ENCODE results near the gene NDUFS3.
"Not testable (repeated sequence)": the region's sequence is repeated elsewhere in the genome, so short reads cannot be mapped to it uniquely, and the experiment has no call there.

The NDUFS3 gene

GRCh38 chr11:47578524-47579494 is at the start of gene NDUFS3, which contains the start of gene KBTBD4:
TSS of gene NDUFS3 (plus strand) at chr11:47579074. CDS start at chr11:47579092, 18 bp downstream.
TSS of gene KBTBD4 (minus strand) at chr11:47578970. CDS start at chr11:47578951, 19 bp downstream.
- peak; percentile 85 for DNase-seq (ENCODE audit: low read depth)

- DNase-seq (ENCODE audit: low read depth): no peak
Measured at GRCh38 chr11:47529951-47530350, 48.9 kb upstream of the NDUFS3 start.

- not testable (repeated sequence) for DNase-seq (ENCODE audit: low read depth)
Measured at GRCh38 chr11:47530721-47531120, 48.2 kb upstream of the NDUFS3 start.

- DNase-seq (ENCODE audit: low read depth): peak; percentile 7
Measured at GRCh38 chr11:47531666-47532065, 47.2 kb upstream of the NDUFS3 start.

GRCh38 chr11:47532597-47533213 is 46.2 kb upstream of the NDUFS3 start:
- DNase-seq (ENCODE audit: low read depth): peak; percentile 40

GRCh38 chr11:47533690-47534151 is 45.2 kb upstream of the NDUFS3 start:
- DNase-seq (ENCODE audit: low read depth): peak; percentile 87

- DNase-seq (ENCODE audit: low read depth): no peak
Measured at GRCh38 chr11:47534704-47535251, 44.1 kb upstream of the NDUFS3 start.

- DNase-seq (ENCODE audit: low read depth): no peak
Measured at GRCh38 chr11:47536915-47537314, 42.0 kb upstream of the NDUFS3 start.

GRCh38 chr11:47538741-47539565 is 39.9 kb upstream of the NDUFS3 start:
- peak; percentile 28 for DNase-seq (ENCODE audit: low read depth)

- DNase-seq (ENCODE audit: low read depth): no peak
Measured at GRCh38 chr11:47539681-47540039, 39.2 kb upstream of the NDUFS3 start.

- no peak for DNase-seq (ENCODE audit: low read depth)
Measured at GRCh38 chr11:47541070-47541469, 37.8 kb upstream of the NDUFS3 start.

- no peak for DNase-seq (ENCODE audit: low read depth)
Measured at GRCh38 chr11:47545298-47545697, 33.6 kb upstream of the NDUFS3 start.

GRCh38 chr11:47546274-47546673 is 32.6 kb upstream of the NDUFS3 start:
- not testable (repeated sequence) for DNase-seq (ENCODE audit: low read depth)

GRCh38 chr11:47550288-47551047 is 28.4 kb upstream of the NDUFS3 start:
- no peak for DNase-seq (ENCODE audit: low read depth)

- peak; percentile 34 for DNase-seq (ENCODE audit: low read depth)
Measured at GRCh38 chr11:47551086-47551485, 27.8 kb upstream of the NDUFS3 start.

- DNase-seq (ENCODE audit: low read depth): peak; percentile 62
Measured at GRCh38 chr11:47552056-47552565, 26.8 kb upstream of the NDUFS3 start.

GRCh38 chr11:47552566-47553405 is 26.1 kb upstream of the NDUFS3 start, which contains the start of gene CELF1:
TSS of gene CELF1 (minus strand) at chr11:47553132. CDS start at chr11:47499523, 53,609 bp downstream.
- DNase-seq (ENCODE audit: low read depth): peak; percentile 90

- DNase-seq (ENCODE audit: low read depth): no peak
Measured at GRCh38 chr11:47553406-47553743, 25.5 kb upstream of the NDUFS3 start.

GRCh38 chr11:47557004-47557403 is 21.9 kb upstream of the NDUFS3 start:
- not testable (repeated sequence) for DNase-seq (ENCODE audit: low read depth)

GRCh38 chr11:47558695-47559094 is 20.2 kb upstream of the NDUFS3 start:
- no peak for DNase-seq (ENCODE audit: low read depth)

Data from EH (cell line).